GM12874 (cell line): ENCODE measurements around the gene TRAF5.

Experiments
- TF ChIP-seq, protein P1 (sequence below): IDR thresholded peaks from 2 replicates; pipeline ENCODE4 v1.5.1; 2011; ENCODE audit warnings: low read depth, mild to moderate bottlenecking, control low read depth, low read length, moderate library complexity; ENCODE audit not compliant: insufficient read depth

TRAF5 gene

DNA sequence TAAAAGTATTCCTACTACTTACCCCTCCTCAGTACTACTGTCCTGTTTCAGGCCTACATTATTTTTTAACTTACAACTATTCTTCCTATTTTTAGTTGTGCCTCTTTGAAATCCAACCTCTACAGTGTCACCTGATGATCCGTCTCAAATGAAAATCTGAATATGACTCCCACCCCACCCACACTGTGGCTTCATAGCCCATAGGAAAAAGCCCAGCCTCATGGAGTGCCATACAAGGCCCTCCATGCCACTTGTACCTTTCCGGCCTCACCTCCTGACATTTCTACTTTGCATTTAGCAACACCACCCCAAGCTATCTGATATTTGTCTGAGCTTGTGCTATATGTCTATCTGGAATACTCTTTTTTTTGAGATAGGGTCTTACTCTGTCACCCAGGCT is 49.3 kb downstream of the TRAF5 start:
- TF ChIP-seq, protein P1, sequence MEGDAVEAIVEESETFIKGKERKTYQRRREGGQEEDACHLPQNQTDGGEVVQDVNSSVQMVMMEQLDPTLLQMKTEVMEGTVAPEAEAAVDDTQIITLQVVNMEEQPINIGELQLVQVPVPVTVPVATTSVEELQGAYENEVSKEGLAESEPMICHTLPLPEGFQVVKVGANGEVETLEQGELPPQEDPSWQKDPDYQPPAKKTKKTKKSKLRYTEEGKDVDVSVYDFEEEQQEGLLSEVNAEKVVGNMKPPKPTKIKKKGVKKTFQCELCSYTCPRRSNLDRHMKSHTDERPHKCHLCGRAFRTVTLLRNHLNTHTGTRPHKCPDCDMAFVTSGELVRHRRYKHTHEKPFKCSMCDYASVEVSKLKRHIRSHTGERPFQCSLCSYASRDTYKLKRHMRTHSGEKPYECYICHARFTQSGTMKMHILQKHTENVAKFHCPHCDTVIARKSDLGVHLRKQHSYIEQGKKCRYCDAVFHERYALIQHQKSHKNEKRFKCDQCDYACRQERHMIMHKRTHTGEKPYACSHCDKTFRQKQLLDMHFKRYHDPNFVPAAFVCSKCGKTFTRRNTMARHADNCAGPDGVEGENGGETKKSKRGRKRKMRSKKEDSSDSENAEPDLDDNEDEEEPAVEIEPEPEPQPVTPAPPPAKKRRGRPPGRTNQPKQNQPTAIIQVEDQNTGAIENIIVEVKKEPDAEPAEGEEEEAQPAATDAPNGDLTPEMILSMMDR = no peak

DNA sequence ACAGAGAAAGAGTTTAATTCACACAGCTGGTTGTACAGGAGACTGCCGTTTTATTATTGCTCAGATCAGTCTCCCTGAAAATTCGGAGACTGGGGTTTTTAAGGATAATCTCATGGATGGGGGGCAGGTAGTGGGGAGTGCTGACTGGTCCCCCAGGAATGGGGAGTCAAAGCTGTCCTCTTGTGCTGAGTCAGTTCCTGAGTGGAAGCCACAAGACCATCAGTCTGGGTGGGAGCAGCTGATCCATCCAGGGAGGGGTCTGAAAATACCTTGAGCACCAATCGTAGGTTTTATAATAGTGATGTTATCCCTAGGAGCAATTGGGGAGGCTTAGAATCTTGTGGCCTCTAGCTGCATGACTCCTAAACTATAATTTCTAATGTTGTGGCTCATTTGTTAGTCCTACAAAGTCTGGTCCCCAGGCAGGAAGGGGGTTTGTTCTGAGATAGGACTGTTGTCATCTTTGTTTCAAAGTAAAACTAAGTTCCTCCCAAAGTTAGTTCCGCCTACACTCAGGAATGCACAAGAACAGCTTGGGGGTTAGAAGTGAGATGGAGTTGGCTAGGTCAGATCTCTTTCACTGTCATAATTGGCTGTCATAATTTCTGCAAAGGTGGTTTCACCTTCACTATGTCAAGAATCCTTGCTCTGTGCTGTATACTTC is 50.3 kb downstream of the TRAF5 start:
- TF ChIP-seq, protein P1 = no peak

DNA sequence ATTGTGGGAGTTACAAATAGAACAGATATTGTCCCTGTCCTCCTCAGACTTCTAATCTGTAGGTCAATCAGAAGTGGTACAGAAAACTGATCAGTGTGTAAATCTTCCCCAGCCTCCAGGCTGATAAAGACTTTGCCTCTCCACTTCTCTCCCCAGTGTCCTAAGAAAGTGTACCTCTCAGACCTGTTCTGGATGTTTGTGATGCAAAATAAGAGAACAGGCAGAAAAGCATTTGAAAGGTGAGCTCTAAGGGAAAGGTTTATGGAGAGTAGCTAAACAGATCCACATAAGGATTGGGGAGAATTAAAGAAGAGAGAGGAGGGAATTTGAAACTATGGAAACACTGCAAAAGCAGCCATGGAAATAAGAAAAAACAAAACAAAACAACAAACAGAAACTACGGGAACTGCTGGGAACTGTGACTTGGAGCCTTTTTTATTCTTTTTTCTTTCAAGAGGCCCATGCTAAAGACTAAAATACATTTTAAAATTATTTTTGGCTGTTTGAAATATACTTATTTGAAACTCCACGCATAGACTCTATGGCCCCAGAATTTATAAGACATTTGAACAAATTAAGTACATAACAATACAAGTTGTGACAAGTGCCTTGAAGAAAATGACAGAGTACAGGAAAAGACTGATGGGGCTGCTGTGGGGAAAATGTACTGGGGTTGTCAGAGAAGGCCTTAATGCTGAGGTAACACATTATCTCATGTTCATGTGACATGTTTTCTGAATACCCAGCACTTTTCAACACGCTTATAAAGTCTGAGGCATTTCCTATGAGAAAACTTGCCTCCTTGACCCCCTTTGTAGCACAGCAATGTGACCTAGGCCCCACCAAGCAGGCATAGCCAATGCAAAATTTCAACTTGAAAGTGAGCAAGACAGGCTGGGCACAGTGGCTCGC is 51.2 kb downstream of the TRAF5 start:
- TF ChIP-seq, protein P1 = no peak

DNA sequence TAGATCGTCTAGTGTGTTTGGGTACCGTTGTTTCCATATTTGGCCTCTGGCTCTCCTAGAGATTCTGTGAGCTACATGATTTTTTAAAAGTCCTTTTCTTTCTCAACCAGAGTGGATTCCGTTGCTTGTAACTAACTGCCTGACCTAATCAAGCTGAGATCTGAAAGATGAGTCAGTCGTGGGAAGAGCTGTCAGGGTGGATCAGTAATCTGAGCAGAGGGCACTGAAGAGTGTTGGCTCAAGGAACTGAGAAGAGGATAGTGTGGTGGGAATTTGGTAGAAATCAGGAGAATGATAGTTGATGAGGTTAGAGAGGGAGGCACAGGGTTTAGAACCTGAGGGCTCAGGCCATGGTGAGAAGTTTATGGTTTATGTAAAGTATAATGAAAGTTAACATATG is 52.2 kb downstream of the TRAF5 start:
- TF ChIP-seq, protein P1 = no peak

DNA sequence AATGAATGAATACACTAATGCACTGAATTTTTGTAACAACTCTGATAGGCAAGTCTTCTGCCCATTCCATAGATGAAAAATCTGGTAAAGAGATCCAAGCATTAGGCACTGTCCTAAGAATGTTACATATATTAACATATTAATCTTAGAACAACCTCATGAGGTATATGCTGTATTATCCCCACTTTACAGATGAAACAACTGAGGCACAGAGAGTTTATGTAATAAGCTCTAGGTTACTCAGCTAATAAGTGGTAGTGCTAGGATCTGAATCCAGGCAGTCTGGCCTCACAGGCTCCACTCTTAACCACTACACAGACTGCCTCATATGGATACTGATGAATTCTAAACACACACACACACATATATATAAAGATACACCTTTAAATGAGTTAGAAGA is 52.8 kb downstream of the TRAF5 start:
- TF ChIP-seq, protein P1 = no peak

DNA sequence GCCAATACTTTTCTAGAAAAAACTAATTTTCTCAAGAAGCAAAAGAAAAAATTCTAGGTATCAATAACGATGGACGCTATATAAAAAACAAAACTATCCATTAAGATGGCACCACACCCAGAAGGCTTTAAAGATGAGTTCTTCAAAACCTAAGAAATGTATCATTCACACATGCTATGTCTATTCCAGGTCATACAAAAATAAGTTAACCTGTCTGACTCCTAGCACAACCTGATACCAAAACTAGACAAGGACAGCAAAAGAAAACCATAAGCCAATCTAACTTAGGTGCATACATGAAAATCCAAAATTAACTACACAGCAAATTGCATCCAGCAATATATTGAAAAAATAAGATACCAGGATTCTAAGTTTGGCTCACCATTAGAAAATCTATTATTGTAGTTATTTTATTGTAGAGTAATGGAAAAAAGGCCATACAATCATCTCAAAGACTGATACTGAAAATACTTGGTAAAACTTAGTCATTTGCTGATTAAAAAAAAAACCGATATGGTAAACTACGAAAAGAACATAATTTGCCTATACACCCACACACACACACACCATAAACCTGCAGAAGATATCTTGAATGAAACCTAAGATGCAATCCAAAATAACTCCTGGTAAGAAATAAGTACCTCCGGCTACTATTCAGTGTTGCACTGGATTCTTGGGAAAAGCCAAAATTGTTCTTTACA is 55.0 kb downstream of the TRAF5 start:
- TF ChIP-seq, protein P1 = no peak

DNA sequence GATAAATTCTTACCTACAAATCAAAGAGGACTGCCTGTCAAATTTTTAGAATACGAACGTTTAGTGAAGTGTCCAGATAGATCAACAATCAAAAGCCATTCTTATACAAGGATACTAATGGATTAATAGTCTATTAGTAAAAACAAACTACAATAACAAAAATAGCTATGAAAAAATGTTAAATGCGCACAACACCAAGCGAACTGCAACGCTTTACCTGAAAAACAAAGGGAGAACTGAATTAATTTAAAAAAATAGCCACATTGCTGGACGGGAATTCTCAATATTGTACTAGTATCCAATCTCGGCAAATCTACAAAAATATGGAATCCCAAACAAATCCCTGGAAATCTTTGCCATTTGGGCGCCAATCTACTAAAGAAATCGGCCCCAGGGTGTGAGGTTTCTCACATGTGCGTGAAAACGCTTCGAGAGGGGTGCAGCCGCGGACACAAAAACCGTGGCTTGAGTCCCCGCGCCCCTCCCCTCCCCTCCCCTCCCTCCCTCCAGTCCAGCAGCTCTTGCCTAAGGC is 55.6 kb downstream of the TRAF5 start:
- TF ChIP-seq, protein P1 = no peak
